ENCODE data around the gene PFDN6.

The PFDN6 gene

GRCh38 chr6:33298773-33299236 lies 9.4 kb downstream of the PFDN6 start, which contains the start of gene RGL2:
TSS of gene RGL2 (minus strand) at chr6:33298942. CDS start at chr6:33298610, 332 bp downstream.
- DNase-seq (ENCODE audit: low read depth), result no peak
- no peak for TF ChIP-seq CTCF (conservative IDR thresholded peaks at IDR 0.05; ENCODE audit: low read depth, low read length)

GRCh38 chr6:33299237-33299944 lies 10.0 kb downstream of the PFDN6 start:
- DNase-seq (ENCODE audit: low read depth), result no peak
- peak; percentile 79 for TF ChIP-seq CTCF (conservative IDR thresholded peaks at IDR 0.05; ENCODE audit: low read depth, low read length)
- H3K4me3 ChIP-seq (ENCODE audit: low read length), result peak overlapping the region; percentile 96

More at GRCh38 chr6:33298773-33299236, 9.4 kb downstream of the PFDN6 start, which contains the start of gene RGL2:
- peak within 1 kb of the TSS; percentile 96 for H3K4me3 ChIP-seq (ENCODE audit: low read length)

GRCh38 chr6:33301877-33302276 lies 12.5 kb downstream of the PFDN6 start:
- TF ChIP-seq CTCF (conservative IDR thresholded peaks at IDR 0.05; ENCODE audit: low read depth, low read length), result no peak
- no peak overlapping the region for H3K4me3 ChIP-seq (ENCODE audit: low read length)
- DNase-seq (ENCODE audit: low read depth), result no peak

- no peak for TF ChIP-seq CTCF (conservative IDR thresholded peaks at IDR 0.05; ENCODE audit: low read depth, low read length)
- no peak for DNase-seq (ENCODE audit: low read depth)
- H3K4me3 ChIP-seq (ENCODE audit: low read length), result no peak overlapping the region
Observed at GRCh38 chr6:33304216-33304615, 14.8 kb downstream of the PFDN6 start.

GRCh38 chr6:33305052-33305451 lies 15.7 kb downstream of the PFDN6 start:
- no peak overlapping the region for H3K4me3 ChIP-seq (ENCODE audit: low read length)
- no peak for TF ChIP-seq CTCF (conservative IDR thresholded peaks at IDR 0.05; ENCODE audit: low read depth, low read length)
- no peak for DNase-seq (ENCODE audit: low read depth)

GRCh38 chr6:33306356-33306755 lies 17.0 kb downstream of the PFDN6 start:
- DNase-seq (ENCODE audit: low read depth), result no peak
- H3K4me3 ChIP-seq (ENCODE audit: low read length), result no peak overlapping the region
- TF ChIP-seq CTCF (conservative IDR thresholded peaks at IDR 0.05; ENCODE audit: low read depth, low read length), result no peak

Measured in retinal pigment epithelial cell (primary cell).